GM19463 (cell line): ENCODE data around the gene SLC6A20.

Source experiments
- ATAC-seq: cut with Tn5 transposase; IDR thresholded peaks from one replicate; pipeline ENCODE4 v1.9.1; 2021; ENCODE audit warnings: mild to moderate bottlenecking, moderate library complexity; ENCODE audit not compliant: unreplicated experiment

The SLC6A20 gene, protein sequence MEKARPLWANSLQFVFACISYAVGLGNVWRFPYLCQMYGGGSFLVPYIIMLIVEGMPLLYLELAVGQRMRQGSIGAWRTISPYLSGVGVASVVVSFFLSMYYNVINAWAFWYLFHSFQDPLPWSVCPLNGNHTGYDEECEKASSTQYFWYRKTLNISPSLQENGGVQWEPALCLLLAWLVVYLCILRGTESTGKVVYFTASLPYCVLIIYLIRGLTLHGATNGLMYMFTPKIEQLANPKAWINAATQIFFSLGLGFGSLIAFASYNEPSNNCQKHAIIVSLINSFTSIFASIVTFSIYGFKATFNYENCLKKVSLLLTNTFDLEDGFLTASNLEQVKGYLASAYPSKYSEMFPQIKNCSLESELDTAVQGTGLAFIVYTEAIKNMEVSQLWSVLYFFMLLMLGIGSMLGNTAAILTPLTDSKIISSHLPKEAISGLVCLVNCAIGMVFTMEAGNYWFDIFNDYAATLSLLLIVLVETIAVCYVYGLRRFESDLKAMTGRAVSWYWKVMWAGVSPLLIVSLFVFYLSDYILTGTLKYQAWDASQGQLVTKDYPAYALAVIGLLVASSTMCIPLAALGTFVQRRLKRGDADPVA

DNA sequence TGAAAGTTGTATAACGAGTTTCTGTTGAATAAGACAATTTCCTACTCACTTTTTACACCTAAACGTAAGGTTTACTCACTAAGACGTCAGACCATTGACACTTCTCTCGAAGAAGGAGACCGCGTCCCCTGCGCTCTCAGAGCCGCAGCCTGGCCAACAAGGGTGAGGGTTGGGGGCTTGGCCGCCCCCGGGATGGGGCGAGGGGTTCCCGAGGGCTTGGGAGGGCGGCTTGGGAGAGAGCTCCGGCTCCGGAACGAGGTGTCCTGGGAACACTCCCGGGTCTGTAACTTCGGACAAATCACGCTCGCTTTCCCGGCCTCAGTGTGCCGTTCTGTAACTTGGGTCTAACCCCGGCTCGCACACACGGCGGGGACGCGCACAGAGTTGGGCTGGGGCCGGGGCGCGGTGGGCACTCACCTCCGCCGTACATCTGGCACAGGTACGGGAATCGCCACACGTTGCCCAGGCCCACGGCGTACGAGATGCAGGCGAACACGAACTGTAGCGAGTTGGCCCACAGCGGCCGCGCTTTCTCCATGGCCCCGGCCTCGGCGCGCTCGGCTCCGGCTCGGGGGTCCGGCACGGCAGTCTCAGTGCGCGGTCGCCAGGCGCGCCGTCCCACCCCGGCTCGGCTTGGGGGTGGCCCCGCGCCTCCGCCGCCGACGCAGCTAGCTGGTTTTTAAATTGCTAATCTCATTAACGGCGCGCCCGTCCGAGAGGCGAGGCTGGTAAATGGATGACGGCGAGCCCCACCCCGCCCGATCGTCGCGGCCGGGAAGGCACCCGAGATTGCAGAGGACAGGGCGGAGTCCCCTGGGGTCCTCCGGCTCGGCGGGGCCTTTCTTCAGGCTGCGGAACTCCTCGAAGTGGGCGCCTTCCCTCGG is at the start of gene SLC6A20:
TSS of gene SLC6A20 (minus strand) at position 655 of the 884 bp plus-strand sequence. CDS start at position 538, 117 bp downstream.
- ATAC-seq, result no peak

DNA sequence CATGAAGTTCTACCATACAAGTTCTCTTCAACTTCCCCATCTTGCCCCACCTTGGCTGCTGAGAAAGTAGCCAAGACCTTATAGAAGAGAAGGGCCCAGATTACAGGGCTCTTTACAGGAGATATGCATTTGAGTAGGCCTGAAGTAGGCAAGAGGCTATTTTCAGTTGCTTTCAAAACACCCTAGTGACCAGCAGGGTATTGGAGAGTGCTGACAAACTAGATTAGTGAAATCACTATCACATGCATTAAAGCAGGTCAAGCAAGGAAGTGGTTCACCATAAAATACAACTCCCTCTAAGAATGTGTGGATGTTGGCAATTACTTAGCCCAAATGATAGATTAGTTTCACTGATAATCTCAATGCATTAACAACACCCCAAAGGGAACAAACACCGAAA is 48.3 kb upstream of the SLC6A20 start:
- no peak for ATAC-seq

DNA sequence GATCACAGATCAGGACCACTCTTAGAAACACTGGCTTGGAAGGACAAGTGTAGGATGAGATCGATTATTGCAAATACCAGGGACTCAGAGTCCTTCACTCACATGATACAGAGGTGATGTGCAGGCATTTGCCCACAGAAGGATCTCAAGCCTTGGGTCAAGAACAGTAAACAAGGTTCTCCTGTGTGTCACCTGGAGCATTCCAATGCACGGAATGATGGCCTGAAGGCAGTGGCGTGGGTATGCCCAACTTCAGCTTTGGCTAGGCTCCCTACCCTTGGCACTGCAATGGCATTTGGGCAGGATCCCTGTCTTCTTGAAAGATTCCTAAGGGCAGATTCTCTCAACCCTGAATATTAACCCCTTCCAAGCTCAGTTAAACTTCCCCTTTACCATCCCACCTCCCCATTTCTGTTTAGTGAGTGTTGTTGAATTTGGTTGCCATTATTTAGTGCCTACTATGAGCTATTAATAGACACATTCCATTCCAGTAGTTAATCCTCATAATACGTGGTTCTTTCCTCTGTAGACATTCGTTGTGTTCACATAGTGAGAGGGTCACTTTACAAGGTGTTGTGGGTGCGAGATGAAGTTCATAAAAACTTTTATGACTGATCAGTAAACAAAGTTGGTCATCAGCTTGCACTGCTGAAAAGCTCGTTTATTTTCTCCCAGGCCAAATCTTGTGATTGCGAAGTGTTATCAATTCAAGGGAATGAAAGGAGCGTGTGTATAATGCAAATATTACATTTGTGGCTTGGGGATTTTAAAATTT is 46.7 kb upstream of the SLC6A20 start:
- no peak for ATAC-seq

DNA sequence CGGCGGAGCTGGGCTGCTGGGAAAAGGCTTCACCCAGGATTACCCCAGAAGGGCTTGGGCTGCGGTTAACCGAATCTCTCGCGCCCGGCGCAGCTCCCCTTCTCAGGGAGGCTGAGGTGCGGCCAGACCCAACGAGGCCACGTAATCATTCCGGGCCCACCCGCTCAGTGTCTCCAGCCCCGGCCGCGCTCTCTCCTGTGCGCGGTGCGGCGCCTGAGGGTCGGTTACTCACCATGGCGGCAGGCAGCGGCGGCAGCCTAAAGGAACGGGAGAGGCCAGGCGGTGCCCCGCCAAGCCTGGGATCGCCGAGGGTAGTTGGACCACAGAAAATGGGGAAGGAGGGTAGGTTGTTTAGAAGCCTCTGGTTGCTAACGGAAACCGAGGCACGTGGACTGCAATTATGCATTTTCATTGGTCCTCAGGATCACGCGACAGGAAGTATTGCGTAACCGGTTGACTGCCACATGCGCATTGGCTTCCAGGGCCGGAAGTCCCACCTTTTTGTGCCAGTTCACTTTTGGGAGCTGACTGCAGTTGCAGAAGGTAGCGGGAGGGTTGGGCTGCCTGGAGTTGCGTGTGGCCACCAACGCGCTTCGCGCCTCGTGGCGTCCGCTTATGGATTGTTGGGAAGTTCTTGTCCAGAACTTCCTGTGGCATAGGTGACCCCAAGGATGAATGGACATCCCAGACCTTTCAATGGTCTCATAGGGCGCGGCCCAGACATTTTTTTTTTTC is 45.6 kb upstream of the SLC6A20 start, which contains the start of gene LZTFL1:
TSS of gene LZTFL1 (minus strand) at position 363 of the 735 bp plus-strand sequence. CDS start at position 235, 128 bp downstream.
- peak; percentile 87 for ATAC-seq

- no peak for ATAC-seq
Observed at GRCh38 chr3:45841420-45841756, 45.1 kb upstream of the SLC6A20 start.

- ATAC-seq, result no peak
Observed at GRCh38 chr3:45838466-45838865, 42.1 kb upstream of the SLC6A20 start.

DNA sequence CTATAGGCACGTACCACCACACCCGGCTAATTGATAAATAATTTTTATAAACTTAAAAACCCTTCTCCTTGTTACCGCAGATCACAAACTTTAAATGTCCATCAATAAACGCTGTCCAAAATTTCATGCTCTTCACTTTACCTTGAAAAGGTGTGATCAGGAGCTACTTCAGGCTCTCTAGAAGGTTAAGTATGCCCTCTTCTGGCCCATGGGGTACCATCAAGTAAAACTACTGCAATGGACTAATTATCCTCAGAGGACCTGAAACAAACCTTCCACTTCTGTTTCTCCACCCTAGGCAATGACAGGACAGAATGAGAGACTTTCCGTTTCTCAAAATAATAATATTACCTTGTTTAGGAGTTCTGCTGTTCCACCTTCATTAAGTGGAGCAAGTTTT is 36.4 kb upstream of the SLC6A20 start:
- no peak for ATAC-seq

GRCh38 chr3:45830121-45830520 is 33.8 kb upstream of the SLC6A20 start:
- ATAC-seq, result no peak

GRCh38 chr3:45826908-45827307 is 30.6 kb upstream of the SLC6A20 start:
- ATAC-seq, result no peak

- no peak for ATAC-seq
Observed at GRCh38 chr3:45826321-45826720, 30.0 kb upstream of the SLC6A20 start.

DNA sequence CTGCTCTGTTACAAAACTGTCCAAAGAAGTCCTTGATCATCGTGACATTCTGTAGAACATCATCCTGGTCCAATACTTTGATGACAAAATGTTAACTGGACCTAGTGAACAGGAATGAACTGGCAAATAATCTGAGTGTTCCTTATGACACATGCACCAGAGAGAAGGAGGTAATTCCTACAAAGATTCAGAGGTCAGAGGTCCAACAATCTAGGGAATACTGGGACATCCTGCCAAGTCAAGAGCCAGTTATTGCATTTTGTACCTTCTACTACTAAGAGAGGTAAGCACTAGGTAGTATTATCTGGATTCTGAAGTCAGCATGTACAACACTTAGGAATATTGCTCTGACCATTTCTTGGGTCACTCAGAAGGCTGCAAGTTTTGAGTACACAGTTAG is 24.8 kb upstream of the SLC6A20 start:
- ATAC-seq, result no peak

DNA sequence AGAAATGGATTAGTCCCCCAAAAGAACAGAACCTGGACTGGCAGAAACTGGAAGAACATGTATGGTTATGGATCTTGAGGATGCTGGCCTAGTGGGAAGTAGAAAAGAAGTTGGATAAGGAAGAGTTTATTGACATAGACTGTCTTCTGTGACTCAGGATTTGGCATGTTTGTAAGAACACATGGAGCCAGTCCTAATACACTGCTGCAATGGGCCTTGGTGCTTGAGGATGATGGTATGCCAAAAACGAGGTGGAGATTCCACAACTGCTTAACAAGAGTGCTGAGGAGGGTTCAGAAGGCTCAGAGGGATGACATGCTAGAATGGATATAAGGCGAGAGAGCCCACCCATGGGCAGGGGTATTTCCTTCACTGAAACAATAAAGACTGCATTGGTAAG is 23.2 kb upstream of the SLC6A20 start:
- no peak for ATAC-seq

DNA sequence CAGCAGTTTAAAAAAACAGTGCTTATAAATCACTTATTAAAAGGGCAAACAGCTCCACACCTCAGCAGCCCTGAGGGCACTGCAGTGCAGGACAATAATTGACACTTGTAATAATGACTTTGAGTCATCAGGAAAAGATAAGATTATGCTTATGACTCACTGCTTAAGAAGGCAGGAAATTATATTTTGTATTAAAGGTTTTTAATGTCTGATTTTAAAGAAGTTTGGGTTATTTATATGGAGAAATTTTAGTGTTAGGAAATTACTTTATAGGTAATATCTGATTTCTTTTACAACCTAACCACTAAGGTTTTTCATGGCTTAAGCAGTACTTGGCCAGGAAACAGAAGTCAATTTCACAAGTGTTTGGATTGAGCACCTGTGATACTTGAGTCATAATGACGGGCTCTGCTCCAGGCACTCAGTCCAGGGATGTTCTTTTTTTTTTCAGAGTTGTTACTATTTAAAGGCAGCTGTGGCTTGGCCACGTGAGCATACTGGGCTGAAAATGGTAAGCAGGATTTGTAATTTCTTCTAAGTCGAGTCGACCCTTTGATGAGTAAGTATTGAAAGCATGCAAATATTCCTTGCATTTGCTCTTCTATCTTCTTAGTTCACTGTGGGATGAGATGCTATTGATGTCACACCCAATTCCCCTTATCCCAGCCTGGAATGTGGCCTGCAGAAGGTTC is 21.6 kb upstream of the SLC6A20 start:
- no peak for ATAC-seq

- no peak for ATAC-seq
Observed at GRCh38 chr3:45816544-45816943, 20.2 kb upstream of the SLC6A20 start.

- ATAC-seq, result no peak
Observed at GRCh38 chr3:45814322-45814721, 18.0 kb upstream of the SLC6A20 start.

DNA sequence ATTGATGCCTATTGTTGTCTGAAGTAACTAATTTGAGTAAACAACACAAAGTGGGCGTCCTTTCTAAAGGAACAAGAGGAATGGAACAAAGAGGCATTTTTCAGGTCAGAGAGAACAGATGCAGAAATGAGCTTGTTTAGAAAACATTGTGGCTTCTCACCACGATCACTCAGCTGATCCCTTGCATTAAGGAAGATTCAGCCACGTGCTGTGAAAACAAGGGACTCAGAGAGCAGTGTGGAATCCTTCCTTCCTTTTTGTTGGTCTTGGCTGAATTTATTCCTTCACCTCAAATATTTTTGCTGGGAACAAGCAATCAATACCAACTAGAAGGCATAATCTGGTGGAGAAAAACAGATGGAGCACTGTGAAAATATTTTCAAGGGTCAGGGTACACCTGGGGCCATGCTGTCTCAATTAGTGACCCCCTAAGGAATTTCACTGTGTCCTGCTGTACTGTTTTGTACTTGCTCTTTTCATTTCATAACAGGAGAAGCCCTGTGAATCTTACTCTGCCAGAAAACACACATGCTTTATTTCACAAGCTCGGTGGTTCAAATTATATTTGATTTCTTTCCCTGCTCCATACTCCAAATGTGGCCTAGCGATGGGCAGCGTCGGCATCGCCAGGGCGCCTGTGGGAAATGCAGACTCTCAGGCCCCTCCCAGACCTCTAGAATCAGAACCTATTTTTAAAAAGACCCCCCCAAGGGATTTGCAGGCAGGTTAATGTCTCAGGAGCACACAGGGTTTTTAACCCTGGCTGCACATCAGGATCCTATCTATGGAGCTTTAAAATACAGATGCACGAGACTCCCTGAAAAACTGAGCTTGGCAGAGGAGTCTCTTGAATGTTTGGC is 11.6 kb upstream of the SLC6A20 start:
- no peak for ATAC-seq

- ATAC-seq, result no peak
Observed at GRCh38 chr3:45807133-45807532, 10.8 kb upstream of the SLC6A20 start.

DNA sequence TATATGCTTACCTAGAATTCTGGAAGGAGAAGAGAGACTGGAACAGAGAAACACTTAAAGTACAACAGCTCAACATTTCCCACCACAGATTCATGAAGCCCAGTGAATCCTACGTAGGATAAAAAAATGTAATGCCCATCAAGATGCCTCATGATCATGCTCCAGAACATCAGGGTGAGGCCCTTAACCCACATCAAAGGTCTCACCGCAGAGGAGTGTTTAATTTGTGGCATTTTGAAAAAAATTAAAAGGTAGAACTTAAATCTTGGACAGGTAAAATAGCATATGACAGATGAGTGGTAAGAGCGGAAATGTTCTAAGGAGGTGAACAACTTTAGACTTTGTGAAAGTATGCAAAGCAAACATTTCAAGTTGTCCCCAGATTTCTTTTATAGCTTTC is 9.7 kb upstream of the SLC6A20 start:
- no peak for ATAC-seq
